ENCODE data around the gene INSC.

GRCh38 chr11:15072551-15073143, 42.1 kb upstream of the INSC start:
- TF ChIP-seq POLR2A (IDR thresholded peaks at IDR 0.05) (no peak), CTCF (IDR thresholded peaks at IDR 0.05) (no peak)

Data from ovary (tissue), 3 donors.